SJCRH30 (cell line): ENCODE data around the gene RPUSD2. TPM values are rescaled to one million over a fixed set of nuclear protein-coding genes. Genes with fewer than 3 reads are reported as not detected.
"Not testable (repeated sequence)": the region's sequence is repeated elsewhere in the genome, so short reads cannot be mapped to it uniquely, and the experiment has no call there.

Experiments used
- DNase-seq, 2 experiments: peaks; one replicate each; pipeline ENCODE4 v3.0.0-alpha.2; 2015 to 2020
- H3K27ac ChIP-seq: fragments of 250-450 bp; sonication (Bioruptor Pico); 2 replicates; pipeline ENCODE4 v1.5.1; 2020; ENCODE audit warnings: mild to moderate bottlenecking, moderate library complexity
- H3K27me3 ChIP-seq: fragments of 250-450 bp; sonication (Bioruptor Pico); 2 replicates; pipeline ENCODE4 v1.5.1; 2020; ENCODE audit warnings: mild to moderate bottlenecking, moderate library complexity
- H3K36me3 ChIP-seq: fragments of 250-450 bp; sonication (Bioruptor Pico); 2 replicates; pipeline ENCODE4 v1.5.1; 2020; ENCODE audit warnings: mild to moderate bottlenecking, moderate library complexity
- H3K4me1 ChIP-seq: fragments of 250-450 bp; sonication (Bioruptor Pico); 2 replicates; pipeline ENCODE4 v1.5.1; 2020; ENCODE audit warnings: mild to moderate bottlenecking, moderate library complexity
- H3K4me3 ChIP-seq: fragments of 250-450 bp; sonication (Bioruptor Pico); 2 replicates; pipeline ENCODE4 v1.5.1; 2020; ENCODE audit warnings: mild to moderate bottlenecking, moderate library complexity
- H3K9me3 ChIP-seq: fragments of 250-450 bp; sonication (Bioruptor Pico); replicated peaks from 2 replicates; pipeline ENCODE4 v1.5.1; 2020; ENCODE audit warnings: mild to moderate bottlenecking, moderate library complexity
- total RNA-seq: library from RNA; depleted of rRNA; stranded (reverse); fragments of >200 nt; shearing (Covaris generic); gene quantifications from 2 replicates; pipeline ENCODE4 v1.2.3, GENCODE V29; 2014

The RPUSD2 gene
- total RNA-seq, 1 experiment from 2014 or later: 19.0 TPM

DNA sequence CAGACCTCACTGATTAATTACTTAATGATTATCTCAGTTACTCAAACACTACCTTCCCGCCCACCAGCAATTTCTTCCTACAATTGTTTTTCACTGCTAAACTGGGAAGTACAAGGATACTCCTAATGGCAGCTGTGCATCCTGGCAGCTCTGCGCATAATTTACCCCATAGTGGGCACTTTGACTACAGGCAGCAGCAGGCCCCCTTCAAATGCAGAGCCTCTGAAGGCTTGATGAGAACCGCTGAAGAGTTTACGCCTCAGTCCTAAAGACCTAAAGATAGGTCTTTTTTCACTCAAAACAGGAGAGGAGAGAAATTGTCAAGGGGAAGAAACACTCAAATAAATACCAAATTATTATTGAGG lies 15.0 kb upstream of the RPUSD2 start:
- Histone ChIP-seq H3K27me3 (no peaks in the 10 kb centered on the region), H3K4me3 (no peak overlapping the region), H3K27ac (no peak overlapping the region), H3K4me1 (peaks cover 4% of the 10 kb centered on the region; the same call in 1 of the 2 replicates), H3K36me3 (no peaks in the 10 kb centered on the region), H3K9me3 (no peaks in the 10 kb centered on the region)
- DNase-seq: no peak

DNA sequence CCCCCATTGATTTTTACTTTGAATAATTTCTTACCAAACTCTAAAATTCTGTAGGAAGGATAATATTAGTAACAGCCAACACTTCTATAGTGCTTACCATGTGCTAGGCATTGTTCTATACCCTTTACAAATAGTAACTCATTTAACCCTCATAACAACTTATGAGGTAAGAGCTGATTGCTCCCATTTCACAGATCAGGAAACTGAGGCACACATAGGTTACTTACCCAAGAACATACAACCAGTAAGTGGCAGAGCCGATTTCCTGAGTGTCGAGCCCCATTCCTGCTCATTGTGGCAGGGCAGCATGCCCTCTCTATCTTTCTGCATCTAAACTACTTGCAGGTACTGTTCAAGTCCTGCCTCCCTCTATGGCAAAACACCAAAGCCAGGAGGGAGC lies 13.2 kb upstream of the RPUSD2 start:
- Histone ChIP-seq H3K9me3 (no peaks in the 10 kb centered on the region), H3K4me3 (no peak overlapping the region), H3K4me1 (peaks cover 4% of the 10 kb centered on the region; the same call in 1 of the 2 replicates)

DNA sequence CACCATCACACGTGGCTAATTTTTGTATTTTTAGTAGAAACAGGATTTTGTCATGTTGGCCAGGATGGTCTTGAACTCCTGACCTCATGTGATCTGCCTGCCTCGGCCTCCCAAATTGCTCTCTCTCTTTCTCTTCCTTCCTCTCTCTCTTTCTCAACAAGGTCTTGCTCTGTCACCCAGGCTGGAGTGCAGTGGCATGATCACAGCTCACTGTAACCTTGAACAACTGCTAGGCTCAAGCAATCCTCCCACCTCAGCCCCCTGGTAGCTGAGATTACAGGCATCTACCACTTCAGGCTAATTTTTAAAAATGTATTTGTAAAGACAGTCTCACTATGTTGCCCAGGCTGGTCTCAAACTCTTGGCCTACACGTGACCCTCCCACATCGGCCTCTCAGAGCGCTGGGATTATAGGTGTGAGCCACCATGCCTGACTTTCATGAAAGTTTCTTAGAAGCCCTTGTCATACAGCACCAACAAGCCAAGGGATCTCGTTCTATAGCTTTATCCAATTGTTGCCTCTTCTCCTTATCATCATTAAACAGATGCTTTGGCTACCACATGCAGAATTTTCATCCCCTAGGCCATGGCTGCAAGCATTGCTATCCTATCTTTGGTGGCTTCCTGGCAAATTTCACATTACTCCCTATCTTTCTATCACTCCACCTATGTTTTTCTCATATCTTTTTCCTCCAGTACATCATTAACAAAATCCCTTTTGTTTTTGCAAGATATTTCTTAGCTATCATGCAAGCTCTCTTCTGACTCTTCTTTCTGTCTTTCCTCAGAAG lies 10.0 kb upstream of the RPUSD2 start:
- Histone ChIP-seq H3K36me3 (no peaks in the 10 kb centered on the region), H3K4me3 (no peak overlapping the region), H3K27me3 (no peaks in the 10 kb centered on the region), H3K4me1 (0 out of 2 replicates have a peak, but pooled peaks cover 1% of the 10 kb centered on the region), H3K9me3 (no peaks in the 10 kb centered on the region), H3K27ac (no peak overlapping the region)
- no peak for DNase-seq

More for the DNA sequence above, 13.2 kb upstream of the RPUSD2 start:
- H3K27ac ChIP-seq: no peak overlapping the region
- H3K36me3 ChIP-seq: no peaks in the 10 kb centered on the region
- no peak for DNase-seq
- H3K27me3 ChIP-seq: no peaks in the 10 kb centered on the region

DNA sequence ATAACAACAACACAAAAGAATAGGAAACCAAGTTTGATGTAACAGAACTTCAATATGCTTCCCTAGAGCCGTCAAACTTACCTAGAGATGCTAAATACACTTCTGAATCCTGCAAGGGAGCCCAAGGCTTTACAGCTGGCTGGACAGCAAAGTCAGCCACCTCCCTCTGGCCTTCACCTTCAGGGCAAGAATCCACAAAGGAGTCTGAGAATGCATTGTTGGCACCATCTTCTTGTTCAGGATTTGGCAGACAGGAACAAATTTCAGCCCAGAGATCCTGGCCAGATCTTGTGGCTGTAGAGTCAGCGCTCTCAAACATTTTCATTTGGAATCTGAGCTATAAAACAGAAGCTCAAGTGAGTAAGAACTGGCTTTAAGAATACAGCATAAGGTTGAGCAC lies 6.4 kb upstream of the RPUSD2 start:
- Histone ChIP-seq H3K4me1 (no peaks in the 10 kb centered on the region), H3K27me3 (no peaks in the 10 kb centered on the region), H3K27ac (no peak overlapping the region), H3K9me3 (no peaks in the 10 kb centered on the region), H3K36me3 (no peaks in the 10 kb centered on the region), H3K4me3 (no peak overlapping the region)
- no peak for DNase-seq

DNA sequence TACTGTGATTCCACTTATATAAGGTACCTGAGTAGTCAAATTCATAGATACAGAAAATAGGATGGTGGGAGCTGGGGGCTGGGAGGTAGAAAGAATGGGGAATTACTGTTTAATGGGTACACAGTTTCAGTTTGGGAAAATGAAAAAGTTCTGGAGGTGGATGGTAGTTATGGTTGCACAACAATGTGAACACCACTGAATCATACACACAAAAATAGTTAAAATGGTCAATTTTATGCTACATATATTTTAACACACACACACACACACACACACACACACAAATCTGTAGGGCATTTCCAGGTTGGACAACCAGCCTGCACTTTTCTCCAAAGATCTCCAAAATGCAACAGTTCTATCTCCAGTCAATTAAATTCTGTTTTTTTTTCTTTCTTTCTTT lies 5.7 kb upstream of the RPUSD2 start:
- Histone ChIP-seq H3K9me3 (no peaks in the 10 kb centered on the region), H3K27me3 (no peaks in the 10 kb centered on the region), H3K27ac (no peak overlapping the region), H3K4me3 (no peak overlapping the region), H3K36me3 (no peaks in the 10 kb centered on the region), H3K4me1 (no peaks in the 10 kb centered on the region)
- DNase-seq: no peak

DNA sequence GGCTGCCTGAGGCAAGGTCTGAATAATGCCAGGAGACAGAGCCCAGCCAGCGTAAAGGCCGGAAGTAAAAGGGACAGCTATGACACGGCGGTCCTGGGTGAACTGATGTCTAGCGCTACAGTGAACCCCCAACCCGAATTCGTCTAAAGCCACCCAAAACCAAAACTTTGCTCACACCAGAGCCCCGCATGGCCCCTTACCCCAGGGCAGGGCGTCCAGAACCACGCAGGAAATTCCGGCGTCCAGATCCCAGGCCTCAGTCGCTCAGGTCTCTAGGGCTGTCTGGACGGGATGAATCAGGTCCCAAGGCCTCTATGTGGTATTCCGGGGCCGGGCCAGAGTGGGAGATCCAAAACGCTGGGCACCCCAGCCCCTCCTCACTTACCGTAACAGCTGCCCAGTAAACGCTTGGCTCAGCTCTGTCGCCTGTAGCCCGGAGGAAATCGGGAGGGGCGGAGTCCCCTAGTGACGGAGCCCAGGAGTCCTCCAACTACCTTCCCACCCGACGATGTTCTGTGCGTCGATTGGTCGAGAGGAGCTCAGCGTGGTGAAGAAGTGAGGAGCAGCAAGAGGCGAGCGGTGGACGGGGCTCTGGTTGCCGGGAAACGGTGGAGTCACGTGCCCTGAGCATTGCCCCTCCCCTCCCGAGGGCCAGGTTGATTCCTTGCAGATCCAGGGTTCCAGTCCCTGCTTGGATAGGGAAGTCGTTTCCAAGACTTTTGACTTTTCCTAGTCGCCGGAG lies 4.3 kb upstream of the RPUSD2 start, which contains the start of gene CCDC32:
Gene CCDC32, minus strand, starts transcription at position 452 of the 742 bp plus-strand sequence. CDS start 2,027 bp downstream, outside the sequence.
- Histone ChIP-seq H3K4me3 (peak within 1 kb of the TSS; percentile 72), H3K9me3 (no peaks in the 10 kb centered on the region), H3K27me3 (no peaks in the 10 kb centered on the region), H3K4me1 (no peaks in the 10 kb centered on the region), H3K36me3 (no peaks in the 10 kb centered on the region), H3K27ac (peak within 1 kb of the TSS; percentile 71)
- peak; percentile 99 for DNase-seq

DNA sequence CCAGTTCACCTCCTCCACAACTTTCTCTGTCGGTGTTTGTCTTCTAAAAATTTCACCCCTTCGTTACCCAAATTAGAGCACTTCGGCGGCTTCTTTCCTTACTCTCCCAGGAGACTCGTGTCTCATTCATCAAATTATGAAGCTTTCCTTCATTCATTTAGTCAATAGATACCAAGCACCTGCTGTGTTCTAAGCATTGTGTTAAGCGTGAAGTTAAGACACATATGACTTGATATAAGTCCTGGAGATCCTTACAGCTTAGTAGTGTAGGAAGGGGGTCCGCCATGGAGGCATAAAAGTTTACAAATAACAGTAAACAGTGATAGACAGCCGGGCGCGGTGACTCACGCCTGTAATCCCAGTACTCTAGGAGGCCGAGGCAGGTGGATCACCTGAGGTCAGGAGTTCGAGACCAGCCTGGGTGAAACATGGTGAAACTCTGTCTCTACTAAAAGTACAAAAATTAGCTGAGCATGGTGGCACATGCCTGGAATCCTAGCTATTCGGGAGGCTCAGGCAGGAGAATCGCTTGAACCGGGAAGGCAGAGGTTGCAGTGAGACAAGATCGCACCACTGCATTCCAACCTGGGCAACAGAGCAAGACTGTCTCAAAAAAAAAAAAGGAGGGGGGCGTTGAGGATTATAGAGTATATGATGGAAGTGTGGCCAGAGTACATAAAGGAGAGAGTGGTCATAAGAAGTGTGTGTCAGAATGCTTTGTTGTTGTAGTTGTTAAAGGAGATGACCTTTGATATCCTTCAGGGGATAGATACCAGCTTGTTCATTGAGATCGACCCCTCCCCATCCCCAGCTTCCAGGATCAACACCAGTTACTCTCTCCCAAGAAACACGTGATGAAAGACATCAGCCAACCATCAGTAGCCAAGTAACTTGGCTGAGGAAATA lies 3.5 kb upstream of the RPUSD2 start:
- H3K27ac ChIP-seq: no peak overlapping the region
- peak overlapping the region; percentile 72 for H3K4me3 ChIP-seq
- DNase-seq: no peak
- no peaks in the 10 kb centered on the region for H3K36me3 ChIP-seq
- H3K4me1 ChIP-seq: peaks cover 6% of the 10 kb centered on the region; the same call in 1 of the 2 replicates
- no peaks in the 10 kb centered on the region for H3K27me3 ChIP-seq
- no peaks in the 10 kb centered on the region for H3K9me3 ChIP-seq

DNA sequence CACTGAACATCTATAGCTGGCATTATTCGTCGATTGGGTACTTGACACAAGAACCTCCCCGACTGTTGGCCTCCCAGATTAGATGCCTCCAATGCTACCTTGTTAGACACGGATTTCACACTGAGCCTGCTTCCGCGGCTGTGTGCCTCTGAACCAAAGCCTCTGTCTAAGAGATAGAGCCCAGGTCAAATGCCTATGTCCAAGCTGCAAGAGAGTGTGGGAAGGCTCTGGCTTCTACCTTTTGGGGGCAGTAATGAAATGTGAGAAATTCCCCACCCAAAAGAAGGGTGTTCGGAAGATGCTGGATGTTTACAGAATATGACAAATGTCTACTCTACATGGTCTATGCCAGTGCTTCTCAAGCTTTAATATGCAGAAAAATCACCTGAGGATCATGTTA lies 2.0 kb upstream of the RPUSD2 start:
- Histone ChIP-seq H3K9me3 (no peaks in the 10 kb centered on the region), H3K36me3 (peaks cover 4% of the 10 kb centered on the region), H3K27ac (no peak overlapping the region), H3K27me3 (no peaks in the 10 kb centered on the region), H3K4me3 (no peak overlapping the region), H3K4me1 (peaks cover 7% of the 10 kb centered on the region; the same call in 1 of the 2 replicates)
- peak in 1 of 2 experiments; percentile 51 for DNase-seq

DNA sequence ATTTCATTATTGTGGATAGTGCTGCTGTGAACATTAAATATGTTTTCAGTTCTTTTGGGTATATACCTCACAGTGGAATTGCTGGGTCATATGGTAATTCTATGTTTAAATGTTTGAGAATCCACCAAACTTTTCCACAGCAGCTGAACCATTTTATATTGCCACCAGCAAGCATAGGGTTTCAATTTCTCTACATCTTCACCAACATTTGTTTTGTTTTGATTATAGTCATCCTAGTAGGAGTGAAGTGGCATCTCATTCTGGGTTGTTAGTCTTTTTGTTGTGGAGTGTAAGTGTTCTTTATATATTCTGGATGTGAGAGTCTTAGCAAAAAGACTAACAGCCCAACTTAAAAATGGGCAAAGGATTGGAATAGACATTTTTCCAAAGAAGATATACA lies 6.0 kb downstream of the RPUSD2 start:
- no peak for DNase-seq
- peaks cover 5% of the 10 kb centered on the region; the same call in 1 of the 2 replicates for H3K4me1 ChIP-seq
- H3K27ac ChIP-seq: no peak overlapping the region
- H3K36me3 ChIP-seq: peaks cover 17% of the 10 kb centered on the region
- H3K27me3 ChIP-seq: no peaks in the 10 kb centered on the region
- no peaks in the 10 kb centered on the region for H3K9me3 ChIP-seq
- H3K4me3 ChIP-seq: no peak overlapping the region

DNA sequence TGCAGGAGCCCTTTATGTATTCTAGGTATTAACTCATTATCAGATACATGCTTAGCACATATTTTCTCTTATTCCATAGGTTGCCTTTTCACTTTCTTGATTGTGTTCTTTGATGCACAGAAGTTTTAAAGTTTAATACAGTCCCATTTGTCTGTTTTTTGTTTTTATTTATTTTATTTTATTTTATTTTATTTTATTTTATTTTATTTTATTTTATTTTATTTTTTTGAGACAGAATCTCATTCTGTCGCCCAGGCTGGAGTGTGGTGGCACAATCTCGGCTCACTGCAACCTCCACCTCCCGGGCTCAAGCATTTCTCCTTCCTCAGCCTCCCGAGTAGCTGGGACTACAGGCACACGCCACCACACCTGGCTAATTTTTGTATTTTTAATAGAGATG lies 7.8 kb downstream of the RPUSD2 start:
- H3K4me1 ChIP-seq, DNase-seq, H3K27me3 ChIP-seq, H3K4me3 ChIP-seq, H3K9me3 ChIP-seq, H3K27ac ChIP-seq: not testable (repeated sequence)
- peaks cover 13% of the 10 kb centered on the region for H3K36me3 ChIP-seq

DNA sequence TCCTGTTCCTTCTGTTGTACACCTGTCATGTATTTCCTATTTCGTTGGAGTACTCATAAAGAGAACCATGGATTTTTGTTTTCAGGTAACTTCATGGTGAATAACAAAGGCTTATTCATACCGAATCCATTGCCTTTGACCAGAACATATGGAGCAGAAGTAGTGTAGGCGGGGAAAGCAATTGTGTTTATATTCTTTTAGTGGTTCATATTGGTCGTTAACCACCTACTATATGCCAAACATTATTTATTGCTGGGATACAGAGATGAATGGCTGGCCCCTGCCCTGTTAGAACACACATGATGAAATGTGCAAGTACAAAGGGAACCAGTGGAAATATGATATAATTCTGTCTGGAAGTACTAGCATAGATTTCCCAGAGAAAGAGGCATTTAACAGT lies 9.8 kb downstream of the RPUSD2 start:
- no peak overlapping the region for H3K4me3 ChIP-seq
- no peak overlapping the region for H3K27ac ChIP-seq
- no peaks in the 10 kb centered on the region for H3K4me1 ChIP-seq
- H3K36me3 ChIP-seq: peaks cover 9% of the 10 kb centered on the region; the same call in 1 of the 2 replicates
- H3K27me3 ChIP-seq: no peaks in the 10 kb centered on the region
- DNase-seq: no peak
- H3K9me3 ChIP-seq: no peaks in the 10 kb centered on the region

DNA sequence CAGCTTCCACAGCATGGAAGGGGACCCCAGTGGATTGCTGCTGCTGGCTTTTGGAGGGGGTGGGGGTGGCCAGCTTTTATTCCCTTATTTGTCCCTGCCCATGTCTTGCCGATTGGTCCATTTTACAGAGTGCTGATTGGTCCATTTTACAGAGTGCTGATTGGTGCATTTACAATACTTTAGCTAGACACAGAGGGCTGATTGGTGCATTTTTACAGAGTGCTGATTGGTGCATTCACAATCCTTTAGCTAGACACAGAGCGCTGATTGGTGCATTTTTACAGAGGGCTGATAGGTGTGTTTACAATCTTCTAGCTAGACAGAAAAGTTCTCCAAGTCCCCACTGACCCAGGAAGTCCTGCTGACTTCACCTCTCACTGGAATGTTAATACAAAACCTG lies 12.7 kb downstream of the RPUSD2 start:
- not testable (repeated sequence) for H3K27me3 ChIP-seq, H3K4me1 ChIP-seq, H3K9me3 ChIP-seq, H3K4me3 ChIP-seq, H3K27ac ChIP-seq, DNase-seq, H3K36me3 ChIP-seq

DNA sequence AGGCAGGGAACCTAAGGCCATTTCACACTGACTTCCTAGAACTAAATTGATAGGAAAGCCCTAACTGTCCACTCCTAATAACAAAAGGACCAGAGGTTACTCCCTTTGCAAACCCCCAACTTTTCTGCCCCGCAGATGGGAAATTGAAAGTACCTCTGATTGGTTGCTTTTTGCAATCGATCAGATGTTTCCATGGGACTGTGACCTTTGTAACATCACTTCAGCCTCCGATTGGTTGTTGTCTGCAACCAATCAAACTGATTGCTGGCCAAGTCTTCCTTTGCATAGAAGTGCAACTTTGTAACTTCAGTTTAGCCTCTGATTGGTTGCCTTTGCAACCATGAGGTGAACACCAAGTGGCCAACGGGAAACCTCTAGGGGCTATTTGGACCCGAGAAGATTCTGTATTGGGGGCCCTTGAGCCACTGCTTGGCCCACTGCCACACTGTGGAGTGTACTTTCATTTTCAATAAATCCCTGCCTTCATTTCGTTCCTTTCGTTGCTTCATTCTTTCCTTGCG lies 13.7 kb downstream of the RPUSD2 start:
- no peak overlapping the region for H3K4me3 ChIP-seq
- peaks cover 7% of the 10 kb centered on the region for H3K4me1 ChIP-seq
- H3K36me3 ChIP-seq: no peaks in the 10 kb centered on the region
- no peak for DNase-seq
- no peak overlapping the region for H3K27ac ChIP-seq
- no peaks in the 10 kb centered on the region for H3K27me3 ChIP-seq
- no peaks in the 10 kb centered on the region for H3K9me3 ChIP-seq

DNA sequence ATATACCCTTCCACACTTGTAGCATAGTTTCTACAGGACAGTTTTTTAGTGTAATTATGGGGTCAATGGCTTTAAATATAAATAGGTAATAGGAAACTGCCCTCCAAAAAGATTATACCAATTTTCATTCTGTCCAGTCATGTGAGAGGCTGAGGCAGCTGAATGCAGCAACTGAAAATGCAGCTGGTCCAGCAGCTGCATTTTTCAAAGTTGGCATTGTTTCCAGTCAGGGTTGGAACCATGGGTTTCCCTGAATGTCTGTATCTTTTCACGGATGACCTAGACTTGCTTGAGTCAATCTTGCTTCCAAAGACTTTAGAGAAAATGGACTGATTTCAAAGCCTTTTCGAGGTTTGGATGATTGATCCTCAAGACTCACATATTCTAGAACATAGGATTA lies 15.1 kb downstream of the RPUSD2 start:
- no peak overlapping the region for H3K4me3 ChIP-seq
- H3K36me3 ChIP-seq: no peaks in the 10 kb centered on the region
- H3K4me1 ChIP-seq: peaks cover 7% of the 10 kb centered on the region
- H3K27me3 ChIP-seq: no peaks in the 10 kb centered on the region
- H3K27ac ChIP-seq: peak overlapping the region; percentile 49
- peak; percentile 66 to 87 for DNase-seq
- H3K9me3 ChIP-seq: no peaks in the 10 kb centered on the region
